Activated T-cell treated with anti-CD3 and anti-CD28 coated beads, Interleukin-2, amount 50 U/mL, for 48 hours (primary cell): ENCODE measurements around the gene BCAR3.
A peak's percentile ranks its signal among the peaks of the same experiment; 100 is the strongest.

Experiments used
- DNase-seq, 2 experiments: peaks; one replicate each; pipeline ENCODE4 v3.0.0-alpha.2; 2020

The BCAR3 gene

DNA sequence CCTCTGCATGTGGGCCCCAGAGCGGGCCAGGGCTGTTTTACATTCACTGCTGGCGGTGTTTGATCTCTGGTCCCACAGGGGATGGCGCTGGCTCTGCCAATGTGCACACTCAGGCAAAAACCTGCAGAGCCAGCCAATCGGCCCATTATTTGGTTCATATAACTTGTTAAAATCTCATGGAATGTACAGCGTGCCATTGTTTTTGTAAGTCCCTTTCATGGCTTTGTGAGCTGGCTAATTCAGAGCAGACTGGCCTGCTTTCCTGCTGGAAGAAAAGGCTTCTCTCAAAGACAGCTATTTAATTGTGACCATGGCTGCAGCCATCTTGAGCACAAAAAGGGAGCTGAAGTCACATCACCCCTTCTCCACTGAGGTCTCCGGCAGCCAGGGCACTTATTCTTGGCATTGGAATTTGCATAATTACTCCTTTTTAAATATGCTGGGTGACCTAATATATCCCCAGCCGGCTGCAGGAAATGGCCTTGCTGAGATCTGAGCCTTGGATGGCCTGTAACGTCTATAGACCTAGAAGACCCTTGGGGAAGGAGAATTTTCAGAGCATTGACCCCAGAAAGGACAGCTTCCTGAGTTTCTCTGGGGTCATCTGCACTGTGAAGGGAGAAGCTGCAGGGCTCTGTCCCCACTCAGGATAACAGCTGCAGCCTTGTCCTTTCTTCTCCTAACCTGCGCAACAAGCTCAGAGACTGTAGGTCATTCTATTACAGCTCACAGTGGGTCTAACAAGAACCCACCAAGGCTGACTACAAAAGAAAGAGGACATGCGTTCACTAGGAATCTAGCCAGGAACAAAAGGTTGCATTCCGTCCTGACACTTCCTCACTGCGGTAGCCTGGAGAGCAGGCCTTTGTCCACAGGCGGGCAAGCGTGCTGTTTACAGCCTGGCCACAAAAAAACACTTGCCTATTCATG is 45.8 kb downstream of the BCAR3 start:
- no peak for DNase-seq

DNA sequence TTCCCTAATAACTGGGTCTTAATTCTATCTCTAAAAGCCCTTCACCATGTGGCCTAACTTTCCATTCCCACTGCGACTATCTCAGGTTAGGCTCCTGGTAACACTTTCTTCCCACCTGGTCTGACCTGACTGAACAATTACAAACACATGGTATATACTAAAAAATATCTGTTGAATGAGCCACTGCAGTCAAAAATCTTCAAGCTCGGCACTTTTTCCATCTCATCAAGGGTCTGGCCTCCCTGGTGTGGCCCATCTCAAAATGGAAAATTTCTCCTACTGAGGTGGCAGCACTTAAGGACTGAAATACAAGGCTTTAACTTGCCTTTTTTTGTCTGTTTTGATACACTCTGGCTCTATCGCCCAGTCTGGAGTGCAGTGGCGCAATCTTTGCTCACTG is 48.3 kb downstream of the BCAR3 start:
- no peak for DNase-seq

DNA sequence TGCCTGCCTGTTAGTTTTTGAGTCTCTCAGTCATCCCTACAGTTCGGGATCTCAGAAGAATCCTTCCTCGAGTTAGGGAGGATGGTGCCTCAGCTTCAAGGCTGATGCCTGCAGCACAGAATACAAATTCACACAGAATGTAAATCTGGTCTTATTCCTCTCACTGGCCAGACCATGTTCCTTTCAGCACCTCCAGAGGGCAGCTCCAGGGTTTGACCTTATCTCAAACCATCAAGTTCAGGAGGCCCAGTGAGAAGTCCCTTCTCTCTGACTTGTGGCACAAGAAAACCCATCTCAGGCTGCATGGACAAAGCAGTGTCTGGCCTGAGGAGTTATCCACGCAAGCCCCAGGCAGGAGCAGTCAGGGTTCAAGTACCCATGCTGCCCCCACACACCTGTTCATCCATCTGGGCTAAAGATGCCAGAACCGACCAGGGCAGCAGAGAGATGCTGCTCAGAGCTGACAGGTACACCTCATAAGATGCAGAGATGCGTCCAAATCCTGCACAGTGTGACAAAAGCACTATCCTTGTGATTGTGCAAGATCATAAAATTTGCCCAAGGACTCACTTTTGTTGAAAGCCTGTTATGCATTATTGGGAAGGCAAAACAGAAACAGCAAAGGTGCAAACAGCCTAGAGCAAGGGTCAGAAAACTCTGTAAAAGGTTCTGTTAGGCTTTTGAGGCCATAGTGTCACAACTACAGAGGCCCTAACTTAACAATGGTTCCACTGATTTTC is 49.8 kb downstream of the BCAR3 start:
- no peak for DNase-seq

DNA sequence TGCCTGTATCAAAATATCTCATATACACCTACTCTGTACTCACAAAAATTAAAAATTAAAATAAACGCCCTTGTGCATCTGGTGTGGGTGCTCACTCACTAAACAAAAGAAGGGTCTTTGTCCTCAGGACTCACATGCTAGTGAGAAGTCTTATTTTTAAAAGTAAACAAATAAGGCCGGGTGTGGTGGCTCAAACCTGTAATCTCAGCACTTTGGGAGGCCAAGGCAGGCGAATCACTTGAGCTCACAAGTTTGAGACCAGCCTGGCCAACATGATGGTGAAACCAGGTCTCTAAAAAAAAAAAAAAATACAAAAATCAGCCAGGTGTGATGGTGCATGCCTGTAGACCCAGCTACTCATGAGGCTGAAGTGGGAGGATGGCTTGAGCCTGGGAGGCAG is 51.5 kb downstream of the BCAR3 start:
- DNase-seq, result no peak

DNA sequence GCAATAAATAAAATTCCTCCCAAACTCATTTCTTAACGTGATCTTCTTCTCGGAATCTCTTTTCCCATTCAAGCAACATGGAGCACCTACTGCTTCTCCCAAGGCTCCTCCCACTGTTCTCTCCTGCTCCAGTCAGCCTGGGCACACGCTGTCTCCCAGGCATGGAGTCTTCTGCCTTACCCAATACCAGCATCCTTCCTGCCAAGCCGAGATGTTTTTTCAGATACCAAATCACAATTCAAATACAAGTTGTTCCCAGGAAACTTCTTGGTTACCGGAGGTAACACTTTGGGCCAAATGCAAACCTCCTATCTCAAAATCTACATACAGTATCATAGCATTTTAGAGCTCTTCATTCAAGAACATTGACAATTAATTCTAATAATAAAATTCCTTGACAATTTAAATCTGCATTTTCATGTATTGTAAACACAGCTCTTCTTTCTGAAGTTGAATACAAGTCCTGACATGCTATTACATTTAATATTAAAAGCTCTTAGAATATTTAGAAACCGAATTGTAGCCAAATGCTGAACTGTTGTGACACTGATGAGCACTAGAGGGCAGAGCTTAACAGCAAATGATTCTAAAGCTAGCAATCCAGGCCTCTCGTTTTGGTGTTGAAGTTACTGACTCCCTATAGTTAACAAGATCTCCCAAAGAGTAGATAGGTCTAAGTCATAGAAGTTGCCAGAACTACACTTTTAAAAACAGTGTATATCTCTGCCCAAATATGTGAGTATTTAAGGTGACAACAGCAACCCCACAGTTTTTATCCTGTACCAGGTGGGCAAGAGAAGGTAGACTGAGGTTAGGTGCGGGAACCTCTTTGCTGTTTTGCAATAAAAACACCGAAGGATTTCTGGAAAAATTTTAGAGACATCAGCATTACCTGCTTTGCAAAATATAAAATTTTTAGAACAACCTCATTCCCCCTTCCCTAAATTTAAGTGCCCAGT is 52.3 kb downstream of the BCAR3 start:
- no peak for DNase-seq

DNA sequence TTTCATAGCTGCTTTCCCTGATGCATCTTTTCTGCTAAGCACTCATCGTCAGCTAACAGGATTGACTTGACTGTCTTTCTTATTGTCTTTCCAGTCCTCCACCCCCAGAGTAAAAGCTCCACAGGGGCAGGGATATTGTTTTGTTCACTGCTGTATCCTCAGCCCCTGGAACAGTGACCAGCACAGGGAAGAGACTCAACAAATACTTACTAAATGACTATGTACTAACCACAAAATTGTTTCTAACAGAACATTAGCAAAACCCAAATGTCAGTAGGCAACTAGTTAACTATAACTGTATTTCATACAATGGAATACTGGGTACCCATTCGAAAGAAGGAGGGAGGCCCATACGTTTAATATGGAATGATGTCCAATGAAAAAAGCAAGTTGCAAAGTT is 53.0 kb downstream of the BCAR3 start:
- no peak for DNase-seq

DNA sequence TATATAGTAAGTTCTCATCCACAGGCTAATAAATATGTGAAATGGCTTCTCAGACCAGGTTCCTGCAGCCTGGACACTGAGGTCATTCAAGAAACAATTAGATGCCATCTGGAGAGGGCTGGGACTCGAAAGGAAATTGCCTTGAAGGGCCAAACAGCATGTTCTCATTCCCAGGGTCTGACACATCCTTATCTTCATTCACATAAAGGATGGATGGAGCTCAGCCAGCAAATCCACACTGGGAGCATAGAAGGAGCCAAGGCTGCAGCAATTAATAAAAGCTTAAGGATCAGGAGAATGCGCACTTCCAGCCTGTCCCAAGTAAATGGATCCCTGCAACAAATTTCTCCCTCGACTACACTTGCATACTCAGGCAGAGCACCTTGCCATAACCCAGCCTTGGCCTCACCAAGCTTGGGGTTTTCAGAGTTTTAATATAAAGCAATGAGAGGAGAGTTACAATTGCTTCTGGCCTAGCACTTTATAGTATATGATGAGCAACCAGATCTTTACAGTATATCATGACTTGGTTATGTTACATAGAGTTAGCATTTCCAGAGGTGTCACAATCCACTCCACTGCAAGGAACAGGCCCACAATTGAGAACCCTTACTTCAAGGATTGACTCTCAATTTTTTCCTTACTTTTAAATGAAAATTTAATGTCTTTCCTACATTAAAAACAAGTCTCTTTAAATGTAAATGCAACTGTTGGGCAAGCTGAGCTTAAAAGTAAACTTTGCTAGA is 55.9 kb downstream of the BCAR3 start:
- no peak for DNase-seq

DNA sequence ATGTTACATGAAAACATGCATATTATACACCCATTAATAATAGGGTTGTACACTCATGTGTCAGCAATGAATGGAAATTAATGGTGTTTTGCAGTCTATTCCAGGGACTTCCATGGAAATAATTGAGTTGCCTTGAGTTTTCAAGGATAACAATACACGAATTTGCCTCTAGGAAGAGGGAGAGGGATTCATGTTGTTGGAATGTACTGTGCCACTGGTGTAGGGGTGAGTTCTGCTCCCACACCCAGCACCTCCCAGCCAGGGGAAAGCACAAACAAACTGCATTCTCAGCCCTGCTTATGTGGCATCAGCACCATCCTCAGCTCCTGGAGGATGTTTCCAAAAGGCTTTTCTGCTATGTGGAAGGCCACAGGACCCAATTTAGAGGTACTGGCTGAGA is 57.8 kb downstream of the BCAR3 start:
- DNase-seq, result no peak

DNA sequence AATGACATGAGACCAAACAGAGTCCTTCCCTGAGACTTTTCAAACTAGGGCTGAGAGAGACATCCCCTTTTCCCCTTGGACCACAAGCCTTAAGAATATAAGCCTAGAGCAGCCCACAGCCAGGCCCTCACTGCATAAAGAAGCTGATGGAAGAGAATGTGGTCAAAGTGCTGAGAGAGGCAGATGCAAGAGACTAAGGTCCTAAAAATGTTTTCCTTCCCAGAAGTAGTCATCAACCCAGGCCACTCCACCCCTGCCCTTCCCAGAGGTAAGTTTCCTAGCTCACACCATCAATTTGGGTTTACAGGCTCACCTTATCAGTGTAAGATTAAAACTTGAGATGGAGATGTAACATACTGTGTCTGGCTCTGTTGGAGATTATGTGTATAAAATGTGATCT is 58.2 kb downstream of the BCAR3 start:
- DNase-seq, result no peak

DNA sequence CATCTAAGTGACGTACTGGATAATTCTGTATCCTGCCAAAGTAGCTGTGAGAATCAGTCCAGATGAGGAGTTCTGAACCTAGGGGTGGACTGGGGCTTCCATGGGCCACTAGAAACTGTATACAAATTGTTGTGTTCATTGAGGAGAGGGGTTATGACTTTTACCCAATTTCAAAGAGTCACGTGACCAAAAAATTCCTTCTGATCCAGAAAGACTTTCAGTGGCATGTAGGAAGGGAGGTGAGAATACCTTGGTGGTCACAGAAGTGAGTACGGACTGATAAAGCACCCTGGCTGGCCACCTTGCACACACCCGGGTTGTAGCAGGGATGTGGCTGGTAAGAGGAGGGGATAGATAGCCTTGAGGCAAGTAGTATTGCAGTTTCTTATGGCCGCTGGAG is 60.4 kb downstream of the BCAR3 start:
- DNase-seq, result no peak

DNA sequence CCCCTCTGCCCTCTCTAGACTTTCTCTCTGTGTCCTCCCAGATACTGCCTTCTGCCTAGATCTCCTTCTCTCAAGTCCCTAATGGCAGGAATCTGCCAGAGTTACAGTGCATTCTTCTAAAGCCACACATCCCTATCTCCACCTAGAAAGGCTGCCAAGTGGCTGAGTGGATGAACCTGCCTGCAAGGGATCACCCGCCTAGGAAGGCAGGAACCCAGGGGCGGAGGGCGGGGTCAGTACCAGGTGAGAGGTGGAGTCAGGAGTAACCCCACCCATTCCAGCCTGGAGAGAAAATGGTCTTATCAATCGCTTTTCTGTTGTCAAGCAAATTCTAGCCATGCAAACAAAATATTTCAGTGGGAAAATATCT is 60.8 kb downstream of the BCAR3 start:
- no peak for DNase-seq

DNA sequence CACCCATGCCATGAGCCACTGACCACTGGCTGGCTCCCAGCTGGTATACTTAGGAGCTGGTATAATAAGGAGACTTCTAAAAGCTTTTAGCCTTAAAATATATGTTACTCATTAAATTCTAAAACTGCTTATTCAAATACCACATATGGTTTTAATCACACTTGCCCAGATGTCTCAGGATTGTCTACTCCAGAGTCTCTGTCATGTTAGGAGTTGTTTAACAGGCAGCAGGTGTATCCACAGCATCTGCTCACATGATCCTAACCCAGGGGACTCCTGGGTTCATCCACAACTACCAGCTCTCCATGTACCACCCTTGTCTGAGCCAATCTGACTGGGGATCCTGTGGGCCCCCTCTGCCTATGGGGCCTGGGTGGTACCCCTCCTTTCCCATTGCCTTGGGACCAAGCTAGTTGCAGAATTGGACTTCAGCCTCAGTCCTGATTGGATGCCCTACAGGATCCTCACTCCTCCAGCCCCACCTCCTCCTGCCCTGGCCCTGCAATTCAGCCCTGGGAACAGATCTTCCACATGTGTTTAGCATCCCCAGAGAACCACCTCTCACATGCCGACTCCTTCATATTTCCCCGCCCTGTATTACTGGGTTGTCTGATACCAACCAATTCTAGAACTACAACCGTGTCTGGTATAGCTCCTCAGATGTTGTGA is 61.3 kb downstream of the BCAR3 start:
- no peak for DNase-seq

DNA sequence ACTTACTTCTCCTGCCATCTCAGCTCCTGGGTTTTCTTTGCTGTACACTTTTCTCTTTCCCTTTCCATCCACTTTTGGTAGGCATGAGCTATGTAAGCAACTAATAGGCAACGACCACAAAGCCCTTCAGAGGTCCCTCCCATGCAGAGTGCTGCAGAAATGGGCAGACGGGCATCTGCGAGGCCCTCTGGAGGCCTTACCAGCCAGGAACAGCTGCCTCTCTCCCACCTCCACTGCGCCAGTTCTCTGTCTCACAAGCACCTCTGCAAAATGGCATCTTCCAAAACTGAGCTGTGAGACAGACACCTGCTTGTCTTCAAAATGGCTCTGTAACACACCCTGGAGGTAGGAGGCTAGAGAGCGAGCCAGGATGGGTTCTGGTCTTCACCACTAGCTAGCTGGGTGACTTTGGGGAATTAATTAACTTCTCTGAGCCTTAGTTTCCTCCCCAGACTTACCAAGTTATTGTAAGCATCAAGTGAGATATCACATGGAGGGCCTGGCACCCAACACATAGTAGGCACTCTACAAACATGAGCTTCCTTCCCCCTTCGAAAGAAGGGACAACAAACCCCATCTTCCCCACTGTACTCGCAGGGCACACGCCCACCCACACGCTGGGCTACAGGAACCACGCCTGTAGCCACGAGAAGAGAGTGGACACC is 62.0 kb downstream of the BCAR3 start:
- no peak for DNase-seq

DNA sequence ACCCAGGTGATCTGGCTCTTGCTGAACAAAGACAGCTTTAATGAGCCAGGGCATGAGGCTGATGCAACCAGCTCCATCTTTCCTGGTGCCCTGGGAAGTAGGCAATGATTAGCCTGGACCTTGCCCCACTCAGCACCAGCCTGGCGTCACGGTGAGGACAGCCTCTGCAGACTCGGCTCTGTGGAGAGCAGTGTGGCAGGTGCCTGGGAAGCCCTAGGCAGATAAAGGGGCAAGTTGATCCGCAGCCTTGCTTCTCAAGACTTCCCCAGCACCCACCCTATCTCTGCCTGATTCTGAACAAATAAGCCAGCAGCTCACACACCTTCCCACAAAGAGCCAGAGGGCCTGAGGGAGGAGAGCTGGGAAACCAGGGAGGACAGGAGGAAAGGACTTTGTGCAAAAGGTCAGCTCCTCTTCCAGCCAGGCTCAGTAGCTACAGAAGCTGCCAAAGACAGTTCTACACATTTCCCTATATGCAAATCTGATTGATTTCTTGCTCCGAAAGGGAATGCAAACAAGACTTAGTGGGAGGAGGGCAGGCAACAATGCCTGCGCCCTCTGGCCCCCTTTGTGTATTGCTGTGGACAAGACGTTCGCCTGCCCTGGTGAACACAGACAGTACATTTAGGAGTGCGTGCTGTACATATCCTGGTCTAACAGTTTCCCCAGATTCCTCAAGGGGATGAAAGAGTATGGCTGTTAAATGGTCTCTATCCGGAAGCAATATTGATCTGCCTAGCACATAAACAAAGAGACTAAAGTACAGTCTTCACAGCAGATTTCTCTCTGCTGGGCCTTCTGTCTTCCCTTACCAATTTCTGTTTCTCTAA is 63.8 kb downstream of the BCAR3 start:
- no peak for DNase-seq

DNA sequence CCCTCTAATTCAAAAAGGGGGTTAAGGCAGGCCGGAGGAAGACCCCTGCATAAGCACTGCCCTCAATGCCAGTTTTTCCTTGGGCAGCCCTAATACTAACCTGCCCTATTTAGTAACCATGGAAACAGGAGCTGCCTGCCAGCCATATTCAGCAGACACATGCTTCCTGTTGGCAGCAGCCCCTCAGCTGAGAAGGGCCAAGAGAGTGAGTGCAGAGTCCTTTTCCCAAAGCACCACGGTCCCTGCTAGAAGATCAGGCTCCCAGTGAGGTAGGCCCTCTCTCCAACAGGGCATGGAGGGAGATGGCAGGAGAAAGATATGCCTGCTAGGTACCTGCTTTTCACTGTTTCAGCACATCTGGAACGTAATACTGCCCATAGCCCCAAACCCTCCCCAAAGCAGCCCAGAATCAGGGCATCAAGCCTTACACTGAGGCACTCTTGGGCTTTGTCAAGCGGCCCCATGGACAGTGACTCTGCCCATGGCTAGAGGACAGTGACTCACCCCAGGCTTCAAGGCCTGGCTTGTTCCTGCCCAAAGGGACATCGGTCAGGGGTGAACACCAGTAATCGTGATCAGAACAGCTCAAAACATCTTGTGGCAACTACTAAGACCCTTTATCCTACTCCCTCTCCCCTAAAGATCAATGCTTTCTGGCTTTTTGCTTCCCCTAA is 64.5 kb downstream of the BCAR3 start:
- no peak for DNase-seq

DNA sequence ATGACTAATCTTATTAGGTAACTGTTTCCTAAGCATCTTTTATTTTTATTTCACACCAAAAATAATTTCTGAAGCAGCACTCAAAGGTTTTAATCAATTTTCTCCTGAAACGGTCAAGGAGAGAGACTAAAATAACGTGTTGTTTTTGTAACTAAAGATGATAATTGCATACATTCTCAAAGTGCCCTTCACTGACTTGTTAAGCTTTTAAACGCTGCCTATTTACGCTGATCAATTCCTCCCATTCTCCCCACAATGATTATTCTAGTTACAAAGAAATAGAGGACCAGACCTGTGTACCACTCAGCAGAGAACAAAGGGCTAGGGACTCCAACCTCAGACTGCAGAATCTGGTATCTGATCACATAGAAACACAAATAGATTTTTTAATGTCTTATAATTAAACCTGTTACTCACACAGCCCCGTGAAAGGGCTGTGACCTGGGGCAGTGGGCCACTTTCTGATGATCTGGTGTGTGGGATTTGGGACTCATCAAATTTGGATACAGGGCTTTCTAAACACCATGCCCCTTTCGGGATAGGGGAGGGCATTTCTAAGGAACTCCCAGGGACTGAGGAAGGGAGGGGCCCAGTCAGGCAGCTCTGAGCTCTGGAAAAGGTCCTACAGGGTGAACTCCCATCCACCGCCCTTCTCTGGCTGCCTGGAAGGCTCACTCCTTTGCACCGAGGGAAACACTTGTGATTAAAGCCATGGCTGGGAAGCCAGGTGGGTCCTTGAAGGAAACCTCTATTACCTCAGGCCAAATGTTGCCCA is 65.2 kb downstream of the BCAR3 start:
- DNase-seq, result no peak

DNA sequence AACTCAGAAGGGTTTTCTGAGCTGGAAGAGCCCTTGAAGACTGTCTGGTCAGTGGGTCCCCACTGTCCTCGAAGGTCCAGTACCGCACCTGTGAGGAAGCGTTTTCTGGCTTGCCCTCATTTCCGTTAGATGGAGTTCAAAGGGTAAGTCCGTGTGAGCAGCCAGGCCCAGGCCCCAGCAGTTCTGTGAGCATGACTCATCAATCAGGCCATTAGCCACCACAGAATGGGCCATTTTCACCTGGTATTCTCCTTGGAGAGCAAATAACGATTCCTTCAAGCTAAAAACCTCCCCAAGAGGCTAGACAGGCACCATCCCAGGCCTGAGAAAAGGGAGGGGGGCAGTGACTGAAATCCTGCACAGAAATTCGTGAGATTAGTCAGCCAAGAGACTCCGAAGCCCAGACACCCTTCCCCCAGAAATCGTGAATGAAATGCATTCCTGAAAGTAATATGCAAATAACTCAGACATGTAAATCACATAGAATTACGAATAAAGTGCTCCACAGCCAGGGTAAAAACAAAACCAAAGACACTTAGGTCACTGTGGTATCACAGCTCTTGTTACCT is 66.0 kb downstream of the BCAR3 start:
- DNase-seq, result peak; percentile 78 to 79

DNA sequence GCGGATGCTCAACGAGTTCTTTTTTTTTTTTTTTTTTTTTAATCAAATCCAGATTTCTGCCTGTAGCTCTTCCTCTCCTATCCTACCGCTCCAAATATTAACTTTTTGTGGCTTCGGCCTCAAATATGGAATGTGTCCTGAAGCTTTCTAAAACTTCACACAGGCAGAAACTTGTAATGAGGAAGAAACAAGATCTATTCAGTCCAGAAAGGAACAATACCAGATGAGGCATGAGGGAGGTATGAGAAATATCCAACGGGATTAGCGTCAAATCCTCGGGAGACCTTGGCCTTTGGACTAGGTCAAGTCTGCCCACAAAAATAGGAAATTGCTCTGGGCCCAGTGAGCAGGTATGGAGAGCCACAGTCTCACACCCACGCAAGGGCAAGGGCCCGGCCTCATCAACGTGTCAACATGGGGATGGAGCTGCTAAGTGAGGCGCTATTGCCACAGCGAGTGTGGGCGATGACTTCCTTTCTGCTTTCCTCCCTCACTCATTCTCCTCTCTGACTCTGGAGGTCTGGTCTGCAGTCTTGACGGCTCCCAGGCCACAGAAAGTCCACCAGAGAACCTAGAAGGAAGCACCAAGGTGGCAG is 66.6 kb downstream of the BCAR3 start:
- peak; percentile 80 to 83 for DNase-seq
